PC-3 (cell line): ENCODE measurements around the gene CCNK. TPM values are rescaled to one million over a fixed set of nuclear protein-coding genes. Genes with fewer than 3 reads are reported as not detected.

Source experiments
- ATAC-seq: fragments of 200-7000 bp; cut with Tn5 transposase; 2 replicates; pipeline ENCODE4 v1.9.1; 2020; ENCODE audit warnings: mild to moderate bottlenecking, moderate library complexity
- BruUV-seq: library from RNA; stranded (reverse); fragments of 400-500 nt; replicated peaks from 2 replicates; lab custom pipeline; 2021; lab: Mats Ljungman, UMichigan
- CTCF ChIA-PET: fragments of 300-600 bp; sonication (Branson Sonifier 250); formaldehyde crosslinking; loops from one replicate; lab custom pipeline; 2022; ENCODE audit warnings: antibody characterized with exemption; lab: Charles Lee
- POLR2A ChIA-PET: fragments of 300-600 bp; sonication (Branson Sonifier 250); formaldehyde crosslinking; loops from one replicate; lab custom pipeline; 2022; ENCODE audit warnings: antibody characterized with exemption; ENCODE audit not compliant: unreplicated experiment; lab: Charles Lee
- DNase-seq: peaks from one replicate; pipeline ENCODE4 v3.0.0-alpha.2; 2015
- H2AFZ ChIP-seq: fragments of 300-600 bp; sonication (generic); 2 replicates; pipeline ENCODE4 v1.6.0; 2016; ENCODE audit warnings: antibody characterized with exemption, low read length
- H3F3A ChIP-seq: fragments of 300-600 bp; sonication (generic); one replicate; pipeline ENCODE4 v1.6.0; 2017; ENCODE audit warnings: antibody characterized with exemption, low read length, control low read depth, mild to moderate bottlenecking; ENCODE audit not compliant: unreplicated experiment
- H3K27ac ChIP-seq: fragments of 300-600 bp; sonication (generic); 2 replicates; pipeline ENCODE4 v1.5.1; 2016; ENCODE audit warnings: mild to moderate bottlenecking, low read length
- H3K27me3 ChIP-seq: fragments of 300-600 bp; sonication (generic); 2 replicates; pipeline ENCODE4 v1.6.1; 2016; ENCODE audit warnings: low read length, mixed read lengths
- H3K36me3 ChIP-seq: fragments of 300-600 bp; sonication (generic); 2 replicates; pipeline ENCODE4 v1.6.1; 2016; ENCODE audit warnings: low read depth, mixed run types, low read length, mixed read lengths
- H3K4me1 ChIP-seq: fragments of 300-600 bp; sonication (generic); 2 replicates; pipeline ENCODE4 v1.5.1; 2016; ENCODE audit warnings: low read length; ENCODE audit not compliant: insufficient read depth
- H3K4me2 ChIP-seq: fragments of 300-600 bp; sonication (generic); 2 replicates; pipeline ENCODE4 v1.6.0; 2016; ENCODE audit warnings: low read length
- H3K4me3 ChIP-seq: fragments of 300-600 bp; sonication (generic); 2 replicates; pipeline ENCODE4 v1.5.1; 2016; ENCODE audit warnings: mild to moderate bottlenecking, low read length, mixed read lengths
- H3K79me2 ChIP-seq: fragments of 300-600 bp; sonication (generic); 2 replicates; pipeline ENCODE4 v1.6.1; 2017; ENCODE audit warnings: low read length, mixed read lengths
- H3K9ac ChIP-seq: fragments of 300-600 bp; sonication (generic); 2 replicates; pipeline ENCODE4 v1.6.0; 2016; ENCODE audit warnings: mild to moderate bottlenecking, low read length
- H3K9me2 ChIP-seq: fragments of 300-600 bp; sonication (generic); replicated peaks from 2 replicates; pipeline ENCODE4 v1.6.1; 2016; ENCODE audit warnings: mixed run types, low read length, mixed read lengths
- H3K9me3 ChIP-seq: fragments of 300-600 bp; sonication (generic); 2 replicates; pipeline ENCODE4 v1.6.1; 2016; ENCODE audit warnings: low read length, mixed read lengths
- H4K20me1 ChIP-seq: fragments of 300-600 bp; sonication (generic); 2 replicates; pipeline ENCODE4 v1.6.1; 2016; ENCODE audit warnings: low read length, mixed read lengths
- EZH2 ChIP-seq: fragments of 300-600 bp; sonication (generic); IDR thresholded peaks from one replicate; pipeline ENCODE4 v1.6.1; 2017; ENCODE audit warnings: antibody characterized with exemption, mild to moderate bottlenecking, low read length; ENCODE audit not compliant: unreplicated experiment
- EZH2phosphoT487 ChIP-seq: fragments of 300-600 bp; sonication (generic); IDR thresholded peaks from 2 replicates; pipeline ENCODE4 v1.6.1; 2018; ENCODE audit warnings: mild to moderate bottlenecking, antibody characterized with exemption, low read length, borderline replicate concordance
- intact Hi-C: fragments of 100-400 bp; cut with micrococcal nuclease; formaldehyde crosslinking; loops from 2 replicates; pipeline ENCODE4 v1.9.0; 2023
- total RNA-seq: library from RNA; depleted of rRNA; stranded (reverse); fragments of >200 nt; gene quantifications from 2 replicates; pipeline ENCODE4 v1.2.3, GENCODE V29; 2014
- TF ChIP-seq, protein P1 (sequence below): fragments of 300-600 bp; sonication (generic); conservative IDR thresholded peaks from 2 replicates; pipeline ENCODE4 v1.5.1; 2017; ENCODE audit warnings: antibody characterized with exemption, low read depth, mild to moderate bottlenecking, low read length

CCNK gene
- total RNA-seq, 1 experiment from 2014 or later: 26.2 TPM

DNA sequence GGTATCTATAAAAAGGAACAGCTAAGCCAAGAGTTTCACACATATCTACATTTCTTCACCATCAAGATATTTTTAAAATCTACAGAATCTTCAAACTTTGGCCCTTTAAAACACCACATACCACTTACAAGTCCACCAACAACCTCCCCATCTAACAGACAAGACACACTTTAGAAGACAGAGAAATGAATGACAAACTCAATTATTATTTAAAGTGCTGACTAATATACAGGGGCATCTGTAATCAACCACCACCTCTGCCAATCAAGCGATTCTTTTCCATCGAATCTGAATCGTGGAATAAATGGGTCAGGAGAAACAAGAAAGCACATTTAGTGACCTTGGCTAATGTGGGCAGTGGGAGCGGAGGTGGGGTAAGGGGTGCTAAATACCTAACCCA, 8.3 kb upstream of the CCNK start:
- no peak for ATAC-seq
- TF ChIP-seq, protein P1, sequence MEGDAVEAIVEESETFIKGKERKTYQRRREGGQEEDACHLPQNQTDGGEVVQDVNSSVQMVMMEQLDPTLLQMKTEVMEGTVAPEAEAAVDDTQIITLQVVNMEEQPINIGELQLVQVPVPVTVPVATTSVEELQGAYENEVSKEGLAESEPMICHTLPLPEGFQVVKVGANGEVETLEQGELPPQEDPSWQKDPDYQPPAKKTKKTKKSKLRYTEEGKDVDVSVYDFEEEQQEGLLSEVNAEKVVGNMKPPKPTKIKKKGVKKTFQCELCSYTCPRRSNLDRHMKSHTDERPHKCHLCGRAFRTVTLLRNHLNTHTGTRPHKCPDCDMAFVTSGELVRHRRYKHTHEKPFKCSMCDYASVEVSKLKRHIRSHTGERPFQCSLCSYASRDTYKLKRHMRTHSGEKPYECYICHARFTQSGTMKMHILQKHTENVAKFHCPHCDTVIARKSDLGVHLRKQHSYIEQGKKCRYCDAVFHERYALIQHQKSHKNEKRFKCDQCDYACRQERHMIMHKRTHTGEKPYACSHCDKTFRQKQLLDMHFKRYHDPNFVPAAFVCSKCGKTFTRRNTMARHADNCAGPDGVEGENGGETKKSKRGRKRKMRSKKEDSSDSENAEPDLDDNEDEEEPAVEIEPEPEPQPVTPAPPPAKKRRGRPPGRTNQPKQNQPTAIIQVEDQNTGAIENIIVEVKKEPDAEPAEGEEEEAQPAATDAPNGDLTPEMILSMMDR: no peak
- DNase-seq: no peak
- Histone ChIP-seq H4K20me1 (peaks cover 51% of the 10 kb centered on the region; the same call in 1 of the 2 replicates), H3K9me2 (no peaks in the 10 kb centered on the region), H2AFZ (no peak overlapping the region), H3K36me3 (no peaks in the 10 kb centered on the region), H3F3A (no peaks in the 10 kb centered on the region), H3K9ac (no peak overlapping the region), H3K9me3 (no peaks in the 10 kb centered on the region), H3K4me1 (peaks cover 20% of the 10 kb centered on the region), H3K27me3 (no peaks in the 10 kb centered on the region), H3K4me3 (no peak overlapping the region), H3K4me2 (no peak overlapping the region), H3K79me2 (peaks cover 99% of the 10 kb centered on the region), H3K27ac (no peak overlapping the region)
- intact Hi-C loops: no loop called here
- BruUV-seq: no TSS peak
- ChIA-PET CTCF (no interaction called here), POLR2A (no interaction called here)

DNA sequence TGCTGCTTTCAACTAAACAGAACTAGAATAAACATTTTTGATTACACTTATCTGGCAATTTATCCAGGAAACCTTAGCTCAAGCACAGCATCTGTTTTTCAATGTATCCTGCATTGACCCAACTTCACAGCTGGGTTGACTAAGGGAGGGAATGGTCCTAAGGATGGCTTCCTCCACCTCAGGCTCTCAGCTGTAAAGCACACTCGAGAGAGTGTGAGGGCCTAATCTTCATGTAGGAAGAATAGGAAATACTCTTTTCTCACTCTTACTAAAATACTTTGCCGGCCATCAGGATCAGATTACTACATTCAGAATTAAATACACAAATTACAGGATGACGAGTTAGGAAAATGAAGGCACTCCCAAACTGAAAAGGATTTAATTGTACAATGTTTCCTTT, 7.8 kb upstream of the CCNK start:
- H3K4me3 ChIP-seq: no peak overlapping the region
- BruUV-seq: no TSS peak
- no peak overlapping the region for H3K27ac ChIP-seq
- POLR2A ChIA-PET: no interaction called here
- H2AFZ ChIP-seq: no peak overlapping the region
- H3F3A ChIP-seq: no peaks in the 10 kb centered on the region
- intact Hi-C loops: no loop called here
- ATAC-seq (no peak), DNase-seq (no peak)
- H3K36me3 ChIP-seq: no peaks in the 10 kb centered on the region
- no peaks in the 10 kb centered on the region for H3K9me3 ChIP-seq
- no peak overlapping the region for H3K4me2 ChIP-seq
- H3K4me1 ChIP-seq: peaks cover 25% of the 10 kb centered on the region
- no peak overlapping the region for H3K9ac ChIP-seq
- CTCF ChIA-PET: no interaction called here
- H4K20me1 ChIP-seq: peaks cover 53% of the 10 kb centered on the region; the same call in 1 of the 2 replicates
- H3K79me2 ChIP-seq: peaks cover 99% of the 10 kb centered on the region
- H3K9me2 ChIP-seq: no peaks in the 10 kb centered on the region
- TF ChIP-seq, protein P1: no peak
- TF ChIP-seq EZH2phosphoT487 (no peak), EZH2 (no peak)
- no peaks in the 10 kb centered on the region for H3K27me3 ChIP-seq

DNA sequence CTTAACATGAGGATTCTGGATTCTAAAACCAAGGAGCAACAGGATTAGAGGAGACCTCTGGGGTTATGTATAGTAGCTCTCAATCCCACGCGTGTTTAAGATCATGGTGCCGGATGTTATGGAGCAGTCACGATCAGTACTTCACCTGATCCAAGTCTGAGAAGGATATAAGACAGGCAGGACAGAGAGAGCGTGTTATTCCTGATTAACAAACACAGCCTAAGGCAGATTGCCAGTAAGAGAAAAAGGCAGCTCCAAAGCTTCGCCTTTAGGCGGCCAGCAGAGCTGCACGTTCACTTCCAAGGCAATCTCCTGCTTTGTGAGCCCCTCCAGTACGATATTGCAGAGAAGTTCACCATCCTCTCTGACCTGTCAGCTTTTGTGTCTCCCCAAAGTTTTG, 6.0 kb upstream of the CCNK start:
- no peak for TF ChIP-seq EZH2
- TF ChIP-seq, protein P1: no peak
- no peak for TF ChIP-seq EZH2phosphoT487
- Histone ChIP-seq H3K4me2 (no peak overlapping the region), H3K27me3 (no peaks in the 10 kb centered on the region), H3K9me3 (no peaks in the 10 kb centered on the region), H3K4me3 (no peak overlapping the region), H3K27ac (no peak overlapping the region), H3K9me2 (no peaks in the 10 kb centered on the region), H3K79me2 (peaks cover 99% of the 10 kb centered on the region), H3K9ac (no peak overlapping the region), H3F3A (no peaks in the 10 kb centered on the region), H4K20me1 (peaks cover 46% of the 10 kb centered on the region; the same call in 1 of the 2 replicates), H3K4me1 (peaks cover 18% of the 10 kb centered on the region), H2AFZ (no peak overlapping the region), H3K36me3 (no peaks in the 10 kb centered on the region)
- POLR2A ChIA-PET: no interaction called here
- no TSS peak for BruUV-seq
- CTCF ChIA-PET: no interaction called here
- ATAC-seq (no peak), DNase-seq (no peak)
- intact Hi-C loops: no loop called here
